ENCODE results near the gene RGS9BP. TPM values are rescaled to one million over a fixed set of nuclear protein-coding genes. Genes with fewer than 3 reads are reported as not detected.

RGS9BP gene
- total RNA-seq, 1 donor from 2014 or later = not detected

GRCh38 chr19:32637480-32637879 lies 38.2 kb upstream of the RGS9BP start:
- no peaks in the 10 kb centered on the region for H3K27me3 Mint-ChIP-seq (ENCODE audit: low read depth)
- no peaks in the 10 kb centered on the region for H3K9me3 Mint-ChIP-seq
- no peak overlapping the region for H3K4me3 Mint-ChIP-seq
- no peak for TF ChIP-seq CTCF (conservative IDR thresholded peaks at IDR 0.05)
- H3K27ac Mint-ChIP-seq (ENCODE audit: unreplicated experiment) = no peak overlapping the region
- H3K36me3 Mint-ChIP-seq (ENCODE audit: low read depth) = peaks cover 13% of the 10 kb centered on the region
- H3K4me1 Mint-ChIP-seq = no peaks in the 10 kb centered on the region
- no peak for DNase-seq (ENCODE audit: low read depth, low spot score)

GRCh38 chr19:32638625-32639024 lies 37.0 kb upstream of the RGS9BP start:
- Mint-ChIP-seq H3K27ac (ENCODE audit: unreplicated experiment) (no peak overlapping the region), H3K9me3 (no peaks in the 10 kb centered on the region), H3K27me3 (ENCODE audit: low read depth) (no peaks in the 10 kb centered on the region), H3K4me1 (no peaks in the 10 kb centered on the region), H3K36me3 (ENCODE audit: low read depth) (peaks cover 13% of the 10 kb centered on the region), H3K4me3 (no peak overlapping the region)
- DNase-seq (ENCODE audit: low read depth, low spot score) = no peak
- TF ChIP-seq CTCF (conservative IDR thresholded peaks at IDR 0.05) = no peak

GRCh38 chr19:32642771-32643170 lies 32.9 kb upstream of the RGS9BP start:
- DNase-seq (ENCODE audit: low read depth, low spot score) = no peak
- Mint-ChIP-seq H3K9me3 (no peaks in the 10 kb centered on the region), H3K27ac (ENCODE audit: unreplicated experiment) (no peak overlapping the region), H3K27me3 (ENCODE audit: low read depth) (no peaks in the 10 kb centered on the region), H3K4me3 (no peak overlapping the region), H3K4me1 (no peaks in the 10 kb centered on the region), H3K36me3 (ENCODE audit: low read depth) (peaks cover 9% of the 10 kb centered on the region)
- TF ChIP-seq CTCF (conservative IDR thresholded peaks at IDR 0.05) = no peak

- Mint-ChIP-seq H3K4me3 (no peak overlapping the region), H3K27ac (ENCODE audit: unreplicated experiment) (no peak overlapping the region), H3K4me1 (peaks cover 1% of the 10 kb centered on the region), H3K9me3 (no peaks in the 10 kb centered on the region), H3K27me3 (ENCODE audit: low read depth) (no peaks in the 10 kb centered on the region), H3K36me3 (ENCODE audit: low read depth) (no peaks in the 10 kb centered on the region)
- no peak for DNase-seq (ENCODE audit: low read depth, low spot score)
- no peak for TF ChIP-seq CTCF (conservative IDR thresholded peaks at IDR 0.05)
Observed at GRCh38 chr19:32646556-32646955, 29.1 kb upstream of the RGS9BP start.

- H3K27me3 Mint-ChIP-seq (ENCODE audit: low read depth) = no peaks in the 10 kb centered on the region
- H3K4me1 Mint-ChIP-seq = peaks cover 7% of the 10 kb centered on the region
- no peaks in the 10 kb centered on the region for H3K36me3 Mint-ChIP-seq (ENCODE audit: low read depth)
- no peaks in the 10 kb centered on the region for H3K9me3 Mint-ChIP-seq
- TF ChIP-seq CTCF (conservative IDR thresholded peaks at IDR 0.05) = no peak
- H3K4me3 Mint-ChIP-seq = no peak overlapping the region
- DNase-seq (ENCODE audit: low read depth, low spot score) = no peak
- no peak overlapping the region for H3K27ac Mint-ChIP-seq (ENCODE audit: unreplicated experiment)
Observed at GRCh38 chr19:32647361-32647760, 28.3 kb upstream of the RGS9BP start.

GRCh38 chr19:32649751-32650150 lies 25.9 kb upstream of the RGS9BP start:
- no peaks in the 10 kb centered on the region for H3K36me3 Mint-ChIP-seq (ENCODE audit: low read depth)
- H3K4me1 Mint-ChIP-seq = peaks cover 7% of the 10 kb centered on the region
- H3K4me3 Mint-ChIP-seq = no peak overlapping the region
- TF ChIP-seq CTCF (conservative IDR thresholded peaks at IDR 0.05) = no peak
- no peak for DNase-seq (ENCODE audit: low read depth, low spot score)
- H3K9me3 Mint-ChIP-seq = no peaks in the 10 kb centered on the region
- H3K27ac Mint-ChIP-seq (ENCODE audit: unreplicated experiment) = no peak overlapping the region
- no peaks in the 10 kb centered on the region for H3K27me3 Mint-ChIP-seq (ENCODE audit: low read depth)
